Adipocyte (in vitro differentiated cells): ENCODE results near the gene PLCB3.

Experiments
- DNase-seq: peaks from one replicate; pipeline ENCODE4 v3.0.0-alpha.2; 2015; ENCODE audit warnings: low read depth
- H3K27me3 ChIP-seq: replicated peaks from 2 replicates; pipeline ENCODE4 v1.7.0; 2013; ENCODE audit warnings: mild to moderate bottlenecking, low read length, moderate library complexity; ENCODE audit not compliant: control insufficient read depth, insufficient read depth
- H3K36me3 ChIP-seq: 2 replicates; pipeline ENCODE4 v1.7.0; 2013; ENCODE audit warnings: low read length, mild to moderate bottlenecking, moderate library complexity; ENCODE audit not compliant: control insufficient read depth, insufficient read depth, severe bottlenecking
- H3K4me1 ChIP-seq: 2 replicates; pipeline ENCODE4 v1.7.0; 2013; ENCODE audit warnings: mild to moderate bottlenecking, low read length, moderate library complexity; ENCODE audit not compliant: control insufficient read depth, insufficient read depth
- H3K4me3 ChIP-seq: 2 replicates; pipeline ENCODE4 v1.7.0; 2013; ENCODE audit warnings: mild to moderate bottlenecking, low read length, moderate library complexity
- H3K9ac ChIP-seq: 2 replicates; pipeline ENCODE4 v1.7.0; 2013; ENCODE audit warnings: mild to moderate bottlenecking, low read length, moderate library complexity
- H3K9me3 ChIP-seq: 2 replicates; pipeline ENCODE4 v1.7.0; 2013; ENCODE audit warnings: mild to moderate bottlenecking, low read length, moderate library complexity; ENCODE audit not compliant: control insufficient read depth

The PLCB3 gene

GRCh38 chr11:64296830-64297698 lies 45.7 kb downstream of the PLCB3 start:
- Histone ChIP-seq H3K27me3 (peaks cover 51% of the 10 kb centered on the region), H3K9me3 (no peaks in the 10 kb centered on the region), H3K4me3 (no peak overlapping the region), H3K9ac (no peak overlapping the region), H3K36me3 (no peaks in the 10 kb centered on the region), H3K4me1 (peaks cover 15% of the 10 kb centered on the region)
- DNase-seq = no peak

GRCh38 chr11:64297699-64298358 lies 46.5 kb downstream of the PLCB3 start:
- Histone ChIP-seq H3K4me1 (peaks cover 15% of the 10 kb centered on the region), H3K27me3 (peaks cover 46% of the 10 kb centered on the region), H3K4me3 (no peak overlapping the region), H3K36me3 (no peaks in the 10 kb centered on the region), H3K9ac (no peak overlapping the region), H3K9me3 (no peaks in the 10 kb centered on the region)
- DNase-seq = no peak

- Histone ChIP-seq H3K9ac (peak overlapping the region; percentile 66), H3K4me1 (peaks cover 18% of the 10 kb centered on the region), H3K4me3 (peak overlapping the region; percentile 61), H3K9me3 (no peaks in the 10 kb centered on the region), H3K27me3 (peaks cover 36% of the 10 kb centered on the region), H3K36me3 (no peaks in the 10 kb centered on the region)
- peak; percentile 70 for DNase-seq
Observed at GRCh38 chr11:64298966-64299846, 47.9 kb downstream of the PLCB3 start.

GRCh38 chr11:64299847-64300648 lies 48.7 kb downstream of the PLCB3 start, which contains the start of gene CATSPERZ:
TSS of gene CATSPERZ (plus strand) at chr11:64300358. CDS start at chr11:64300411, 53 bp downstream.
- Histone ChIP-seq H3K4me1 (peaks cover 18% of the 10 kb centered on the region), H3K4me3 (peak within 1 kb of the TSS; percentile 73), H3K9ac (peak within 1 kb of the TSS; percentile 68), H3K36me3 (no peaks in the 10 kb centered on the region), H3K9me3 (no peaks in the 10 kb centered on the region), H3K27me3 (peaks cover 36% of the 10 kb centered on the region)
- no peak for DNase-seq

GRCh38 chr11:64303109-64304031 lies 52.0 kb downstream of the PLCB3 start:
- Histone ChIP-seq H3K9me3 (no peaks in the 10 kb centered on the region), H3K27me3 (peaks cover 10% of the 10 kb centered on the region)
- no peak for DNase-seq

DNA sequence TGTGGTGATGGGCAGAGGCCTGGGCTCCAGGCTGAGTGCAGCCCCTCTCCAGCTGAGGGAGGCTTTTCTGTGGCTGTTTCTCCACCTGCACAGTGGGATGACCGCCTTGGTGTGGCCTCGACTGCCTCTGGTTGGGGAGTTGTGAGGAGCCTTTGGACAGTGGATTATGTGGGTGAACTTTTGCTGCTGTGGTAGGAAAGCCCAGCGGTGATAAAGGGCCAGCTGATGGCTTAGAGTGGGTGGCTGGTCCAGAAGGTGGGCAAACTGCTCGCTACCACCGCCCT lies 52.6 kb downstream of the PLCB3 start:
- no peaks in the 10 kb centered on the region for H3K36me3 ChIP-seq
- H3K4me1 ChIP-seq = peaks cover 29% of the 10 kb centered on the region
- peaks cover 9% of the 10 kb centered on the region for H3K27me3 ChIP-seq
- no peaks in the 10 kb centered on the region for H3K9me3 ChIP-seq
- peak overlapping the region; percentile 86 for H3K4me3 ChIP-seq
- no peak for DNase-seq
- peak overlapping the region; percentile 84 for H3K9ac ChIP-seq

More at GRCh38 chr11:64303109-64304031, 52.0 kb downstream of the PLCB3 start:
- H3K4me1 ChIP-seq = peaks cover 29% of the 10 kb centered on the region
- H3K36me3 ChIP-seq = no peaks in the 10 kb centered on the region
- no peak overlapping the region for H3K4me3 ChIP-seq
- no peak overlapping the region for H3K9ac ChIP-seq

GRCh38 chr11:64304316-64305072 lies 53.2 kb downstream of the PLCB3 start:
- Histone ChIP-seq H3K9me3 (no peaks in the 10 kb centered on the region), H3K4me1 (peaks cover 26% of the 10 kb centered on the region), H3K9ac (peak overlapping the region; percentile 84), H3K36me3 (no peaks in the 10 kb centered on the region), H3K27me3 (peaks cover 9% of the 10 kb centered on the region), H3K4me3 (peak overlapping the region; percentile 86)
- DNase-seq = peak; percentile 96

DNA sequence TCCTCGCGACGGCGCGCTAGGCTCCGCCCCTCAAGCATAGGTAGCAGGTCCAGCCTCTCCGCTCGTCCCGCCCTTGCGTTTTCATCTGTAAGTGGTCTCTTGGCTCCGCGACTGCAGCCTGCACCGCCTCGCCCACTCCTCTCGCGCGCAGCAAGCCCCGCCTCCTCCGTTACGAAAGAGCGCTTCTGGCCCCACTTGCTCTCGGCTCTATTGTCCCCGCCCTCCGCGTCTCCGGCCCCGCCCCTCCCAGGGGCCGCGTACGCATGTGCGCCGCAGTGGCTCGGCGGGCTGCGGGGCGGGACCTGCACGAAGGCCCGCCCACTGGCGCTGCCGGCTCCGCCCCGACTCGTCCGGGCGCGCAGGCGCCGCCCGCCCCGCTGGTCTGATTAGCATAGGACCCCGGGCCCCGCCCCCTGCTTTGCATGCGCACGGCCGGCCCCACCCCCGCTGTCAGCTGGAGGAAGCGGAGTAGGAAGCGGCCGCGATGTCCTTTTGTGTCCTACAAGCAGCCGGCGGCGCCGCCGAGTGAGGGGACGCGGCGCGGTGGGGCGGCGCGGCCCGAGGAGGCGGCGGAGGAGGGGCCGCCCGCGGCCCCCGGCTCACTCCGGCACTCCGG lies 53.9 kb downstream of the PLCB3 start, which contains the start of gene ESRRA:
TSS of gene ESRRA (plus strand) at position 450 of the 616 bp plus-strand sequence. CDS start 1,656 bp downstream, outside the sequence.
- Histone ChIP-seq H3K36me3 (no peaks in the 10 kb centered on the region), H3K9me3 (no peaks in the 10 kb centered on the region), H3K27me3 (peaks cover 4% of the 10 kb centered on the region), H3K4me1 (peaks cover 20% of the 10 kb centered on the region), H3K9ac (peak within 1 kb of the TSS; percentile 92), H3K4me3 (peak within 1 kb of the TSS; percentile 93)
- DNase-seq = peak; percentile 99
